ENCODE data around the gene ABR.

The ABR gene

DNA sequence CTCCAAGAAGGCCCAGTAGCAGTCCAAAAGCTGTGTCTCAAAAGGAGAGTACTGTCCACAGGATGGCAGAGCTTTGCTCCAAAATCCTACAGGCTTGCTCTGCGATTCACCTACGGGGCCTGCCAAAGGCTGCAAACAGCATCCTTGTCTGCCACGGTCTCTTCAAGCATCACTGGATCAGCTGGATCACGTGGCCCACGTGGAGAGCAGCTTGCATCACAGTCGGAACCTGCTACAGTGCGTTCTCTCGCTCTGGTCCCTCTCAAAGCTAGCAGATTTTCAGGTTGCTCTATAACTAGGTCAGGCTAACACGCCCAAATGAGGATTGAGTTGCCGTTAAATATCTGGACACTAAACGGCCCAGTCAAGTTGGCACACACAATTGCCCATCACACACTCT is 191.2 kb downstream of the ABR start:
- in situ Hi-C loops (cut with MboI; ENCODE audit: low pct_unique_long_range_greater_than_20kb, low sequenced_read_pairs, unreplicated experiment): loop anchor here (10.0 kb wide), 1 partner anchor 204 kb away; the partner anchor contains the start of genes GLOD4 and MRM3
- TF ChIP-seq, protein P1, sequence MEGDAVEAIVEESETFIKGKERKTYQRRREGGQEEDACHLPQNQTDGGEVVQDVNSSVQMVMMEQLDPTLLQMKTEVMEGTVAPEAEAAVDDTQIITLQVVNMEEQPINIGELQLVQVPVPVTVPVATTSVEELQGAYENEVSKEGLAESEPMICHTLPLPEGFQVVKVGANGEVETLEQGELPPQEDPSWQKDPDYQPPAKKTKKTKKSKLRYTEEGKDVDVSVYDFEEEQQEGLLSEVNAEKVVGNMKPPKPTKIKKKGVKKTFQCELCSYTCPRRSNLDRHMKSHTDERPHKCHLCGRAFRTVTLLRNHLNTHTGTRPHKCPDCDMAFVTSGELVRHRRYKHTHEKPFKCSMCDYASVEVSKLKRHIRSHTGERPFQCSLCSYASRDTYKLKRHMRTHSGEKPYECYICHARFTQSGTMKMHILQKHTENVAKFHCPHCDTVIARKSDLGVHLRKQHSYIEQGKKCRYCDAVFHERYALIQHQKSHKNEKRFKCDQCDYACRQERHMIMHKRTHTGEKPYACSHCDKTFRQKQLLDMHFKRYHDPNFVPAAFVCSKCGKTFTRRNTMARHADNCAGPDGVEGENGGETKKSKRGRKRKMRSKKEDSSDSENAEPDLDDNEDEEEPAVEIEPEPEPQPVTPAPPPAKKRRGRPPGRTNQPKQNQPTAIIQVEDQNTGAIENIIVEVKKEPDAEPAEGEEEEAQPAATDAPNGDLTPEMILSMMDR (IDR thresholded peaks at IDR 0.05; ENCODE audit: extremely low read depth, insufficient read depth, missing control alignments): no peak
- DNase-seq (ENCODE audit: low spot score): no peak

GRCh38 chr17:987931-988330 is 191.8 kb downstream of the ABR start:
- TF ChIP-seq, protein P1 (IDR thresholded peaks at IDR 0.05; ENCODE audit: extremely low read depth, insufficient read depth, missing control alignments): no peak

GRCh38 chr17:986322-986929 is 193.4 kb downstream of the ABR start:
- TF ChIP-seq, protein P1 (IDR thresholded peaks at IDR 0.05; ENCODE audit: extremely low read depth, insufficient read depth, missing control alignments): no peak
- in situ Hi-C loops (cut with MboI; ENCODE audit: low pct_unique_long_range_greater_than_20kb, low sequenced_read_pairs, unreplicated experiment): loop anchor here (10.0 kb wide), 1 partner anchor 202 kb away; the partner anchor contains the start of genes GLOD4 and MRM3
- no peak for DNase-seq (ENCODE audit: low spot score)

More at GRCh38 chr17:987931-988330, 191.8 kb downstream of the ABR start:
- in situ Hi-C loops (cut with MboI; ENCODE audit: low pct_unique_long_range_greater_than_20kb, low sequenced_read_pairs, unreplicated experiment): loop anchor here (10.0 kb wide), 1 partner anchor 203 kb away; the partner anchor contains the start of genes GLOD4 and MRM3
- DNase-seq (ENCODE audit: low spot score): no peak

DNA sequence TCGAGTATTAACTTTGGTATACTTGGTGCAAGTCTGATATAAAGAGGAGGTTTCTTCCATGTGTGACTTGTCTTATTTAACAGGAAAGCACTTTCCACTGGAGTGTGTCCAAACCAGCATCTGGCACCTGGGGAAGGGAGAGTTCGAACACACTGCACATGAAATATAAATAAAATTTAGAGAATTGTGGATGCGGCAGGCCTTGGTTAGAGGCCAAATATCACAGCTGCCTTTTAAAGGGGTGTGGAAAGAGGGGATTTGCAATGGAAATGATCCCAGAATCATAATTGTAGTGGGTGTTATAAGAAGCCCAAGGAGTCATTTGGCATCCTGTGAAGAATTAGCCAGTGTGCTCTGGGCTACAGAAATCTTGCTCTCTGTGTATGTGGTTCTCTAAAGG is 195.9 kb downstream of the ABR start:
- no peak for DNase-seq (ENCODE audit: low spot score)
- TF ChIP-seq, protein P1 (IDR thresholded peaks at IDR 0.05; ENCODE audit: extremely low read depth, insufficient read depth, missing control alignments): no peak
- in situ Hi-C loops (cut with MboI; ENCODE audit: low pct_unique_long_range_greater_than_20kb, low sequenced_read_pairs, unreplicated experiment): loop anchor here (10.0 kb wide), 1 partner anchor 199 kb away; the partner anchor contains the start of genes GLOD4 and MRM3

DNA sequence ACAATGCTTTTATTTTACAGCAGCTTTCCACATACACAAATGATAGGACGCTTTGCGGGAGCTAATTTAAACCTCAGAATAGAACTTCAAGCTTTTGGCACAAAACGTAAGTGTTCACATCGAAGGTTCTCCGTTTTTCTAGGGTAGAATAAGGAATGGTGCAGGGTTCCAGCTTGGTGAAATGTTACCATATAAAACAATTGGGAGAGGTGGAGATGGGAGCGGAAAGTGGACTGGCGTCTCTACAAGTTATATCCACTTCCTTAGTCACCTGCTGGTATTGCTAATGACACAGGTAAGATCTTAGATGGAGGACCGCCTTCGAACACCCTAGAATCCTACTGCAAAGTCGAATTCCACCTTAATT is 198.5 kb downstream of the ABR start:
- TF ChIP-seq, protein P1 (IDR thresholded peaks at IDR 0.05; ENCODE audit: extremely low read depth, insufficient read depth, missing control alignments): no peak
- in situ Hi-C loops (cut with MboI; ENCODE audit: low pct_unique_long_range_greater_than_20kb, low sequenced_read_pairs, unreplicated experiment): loop anchor here (10.0 kb wide), 1 partner anchor 196 kb away; the partner anchor contains the start of genes GLOD4 and MRM3
- DNase-seq (ENCODE audit: low spot score): no peak

DNA sequence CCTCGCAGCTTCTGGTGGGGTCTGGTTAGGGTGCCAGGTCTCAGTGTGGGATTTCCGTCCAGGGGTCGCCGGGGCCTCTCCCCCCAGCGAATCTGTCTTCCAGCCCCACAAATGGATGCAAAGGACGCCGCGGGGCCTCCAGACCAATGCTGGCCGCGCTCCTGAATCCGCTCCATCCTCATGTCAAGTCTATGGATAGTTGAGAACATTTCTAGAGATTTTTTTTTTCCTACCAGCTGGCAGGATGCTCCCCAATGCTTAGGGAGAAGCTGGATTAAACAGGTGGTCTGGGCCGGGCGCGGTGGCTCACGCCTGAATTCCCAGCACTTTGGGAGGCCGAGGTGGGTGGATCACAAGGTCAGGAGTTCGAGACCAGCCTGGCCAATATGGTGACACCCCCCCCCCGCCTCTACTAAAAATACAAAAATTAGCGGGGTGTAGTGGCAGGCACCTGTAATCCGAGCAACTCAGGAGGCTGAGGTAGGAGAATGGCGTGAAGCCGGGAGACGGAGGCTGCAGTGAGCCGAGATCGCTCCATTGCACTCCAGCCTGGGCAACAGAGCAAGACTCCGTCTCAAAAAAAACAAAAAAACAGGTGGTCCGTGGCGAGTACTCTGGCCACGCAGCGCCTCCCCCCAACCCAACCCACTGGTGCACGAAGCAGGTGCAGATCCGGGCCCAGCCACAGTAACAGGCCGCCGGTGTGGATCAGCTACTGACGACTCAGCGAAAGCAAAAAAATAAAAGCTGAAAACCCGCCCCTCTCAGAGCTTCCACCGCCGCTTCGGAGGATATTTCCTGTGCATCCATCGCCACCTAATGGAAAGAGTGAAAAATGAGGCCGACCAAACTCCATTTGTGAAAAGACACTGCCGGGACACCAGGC is 199.1 kb downstream of the ABR start:
- DNase-seq (ENCODE audit: low spot score): peak; percentile 83
- in situ Hi-C loops (cut with MboI; ENCODE audit: low pct_unique_long_range_greater_than_20kb, low sequenced_read_pairs, unreplicated experiment): loop anchor here (10.0 kb wide), 1 partner anchor 196 kb away; the partner anchor contains the start of genes GLOD4 and MRM3

More for the DNA sequence above, 199.1 kb downstream of the ABR start:
- TF ChIP-seq, protein P1 (IDR thresholded peaks at IDR 0.05; ENCODE audit: extremely low read depth, insufficient read depth, missing control alignments): peak; percentile 76

Measured in GM13977 (cell line).